Measurements from ENCODE around the gene IRAK2. TPM values are rescaled to one million over a fixed set of nuclear protein-coding genes. Genes with fewer than 3 reads are reported as not detected.

Gene IRAK2
- total RNA-seq, 2 experiments from 2014 or later: 1.4 TPM

- peak; percentile 51 for DNase-seq (ENCODE audit: low spot score)
These were observed 25.0 kb downstream of the IRAK2 start for GRCh38 chr3:10189557-10190354.

GRCh38 chr3:10192953-10193691 lies 28.4 kb downstream of the IRAK2 start:
- H3K4me1 ChIP-seq (ENCODE audit: insufficient read depth, low read length, poor library complexity, severe bottlenecking): peaks cover 81% of the 10 kb centered on the region
- peak; percentile 89 for DNase-seq (ENCODE audit: low spot score)
- peak overlapping the region; percentile 40 for H3K4me3 ChIP-seq (ENCODE audit: low read depth, low read length, poor library complexity, severe bottlenecking)
- peak overlapping the region; percentile 71 for H3K4me2 ChIP-seq (ENCODE audit: low read length)
- CTCF ChIA-PET (ENCODE audit: unreplicated experiment): interaction anchor here (1.3 to 2.8 kb wide), 2 partner anchors 20 to 30 kb away, joined by 3 to 13 read pairs; no protein-coding TSS in a partner anchor
- intact Hi-C loops (cut with micrococcal nuclease; ENCODE audit: unreplicated experiment): loop anchor here (2.0 kb wide), 1 partner anchor 18 kb away; no protein-coding TSS in a partner anchor
- no peaks in the 10 kb centered on the region for H3K9me3 ChIP-seq (ENCODE audit: low read length)
- H3K36me3 ChIP-seq (ENCODE audit: insufficient read depth, low read length): no peaks in the 10 kb centered on the region
- no TSS peak for BruUV-seq (replicated peaks)
- H4K20me1 ChIP-seq (ENCODE audit: insufficient read depth, low read length): no peaks in the 10 kb centered on the region
- POLR2A ChIA-PET: interaction anchor here (0.6 to 4.3 kb wide), 12 partner anchors 8 to 72 kb away, joined by 3 to 32 read pairs (median 4); no protein-coding TSS in a partner anchor
- H3K9me2 ChIP-seq (ENCODE audit: insufficient read depth, low read length): no peaks in the 10 kb centered on the region
- TF ChIP-seq CTCF (conservative IDR thresholded peaks at IDR 0.05; ENCODE audit: low read length) (peak; percentile 59), EZH2phosphoT487 (IDR thresholded peaks at IDR 0.05; ENCODE audit: borderline replicate concordance, low read depth, low read length) (no peak)
- peak overlapping the region; percentile 74 for H3K27ac ChIP-seq (ENCODE audit: low read depth, low read length, poor library complexity, severe bottlenecking)
- H3K79me2 ChIP-seq (ENCODE audit: insufficient read depth, low read depth, low read length): no peaks in the 10 kb centered on the region
- H2AFZ ChIP-seq (ENCODE audit: low read length): peak overlapping the region; percentile 89

More at GRCh38 chr3:10189557-10190354, 25.0 kb downstream of the IRAK2 start:
- H3K4me2 ChIP-seq (ENCODE audit: low read length): peak overlapping the region; percentile 50
- H2AFZ ChIP-seq (ENCODE audit: low read length): peak overlapping the region; percentile 46; the same call in 1 of the 2 replicates
- POLR2A ChIA-PET: interaction anchor here (0.5 to 1.6 kb wide), 8 partner anchors 11 to 204 kb away, joined by 3 to 6 read pairs (median 3); no protein-coding TSS in a partner anchor
- no peaks in the 10 kb centered on the region for H3K79me2 ChIP-seq (ENCODE audit: insufficient read depth, low read depth, low read length)
- peak overlapping the region; percentile 37 for H3K27ac ChIP-seq (ENCODE audit: low read depth, low read length, poor library complexity, severe bottlenecking)
- H3K36me3 ChIP-seq (ENCODE audit: insufficient read depth, low read length): no peaks in the 10 kb centered on the region
- BruUV-seq (replicated peaks): no TSS peak
- H4K20me1 ChIP-seq (ENCODE audit: insufficient read depth, low read length): no peaks in the 10 kb centered on the region
- intact Hi-C loops (cut with micrococcal nuclease; ENCODE audit: unreplicated experiment): no loop called here
- H3K9me2 ChIP-seq (ENCODE audit: insufficient read depth, low read length): no peaks in the 10 kb centered on the region
- peaks cover 78% of the 10 kb centered on the region for H3K4me1 ChIP-seq (ENCODE audit: insufficient read depth, low read length, poor library complexity, severe bottlenecking)
- no peaks in the 10 kb centered on the region for H3K9me3 ChIP-seq (ENCODE audit: low read length)
- H3K4me3 ChIP-seq (ENCODE audit: low read depth, low read length, poor library complexity, severe bottlenecking): peak overlapping the region; percentile 2
- CTCF ChIA-PET (ENCODE audit: unreplicated experiment): interaction anchor here (1.1 to 2.0 kb wide), 2 partner anchors 12 to 23 kb away, joined by 4 to 5 read pairs; no protein-coding TSS in a partner anchor
- no peak for TF ChIP-seq EZH2phosphoT487 (IDR thresholded peaks at IDR 0.05; ENCODE audit: borderline replicate concordance, low read depth, low read length)
- peak; percentile 31; the same call in 1 of the 2 replicates for TF ChIP-seq CTCF (conservative IDR thresholded peaks at IDR 0.05; ENCODE audit: low read length)

Data from OCI-LY7 (cell line).